Neural progenitor cell (in vitro differentiated cells): ENCODE results near the gene APOBEC3G.

ENCODE experiments used
- EZH2phosphoT487 ChIP-seq: fragments of 200-600 bp; sonication (generic); IDR thresholded peaks from 2 replicates; pipeline ENCODE4 v1.6.1; 2017; ENCODE audit warnings: antibody characterized with exemption
- TF ChIP-seq, protein P1 (sequence below): fragments of 200-600 bp; sonication (generic); IDR thresholded peaks from 2 replicates; pipeline ENCODE4 v1.5.1; 2017; ENCODE audit warnings: antibody characterized with exemption, mild to moderate bottlenecking

GRCh38 chr22:39101226-39101625 lies 24.2 kb downstream of the APOBEC3G start:
- TF ChIP-seq, protein P1, sequence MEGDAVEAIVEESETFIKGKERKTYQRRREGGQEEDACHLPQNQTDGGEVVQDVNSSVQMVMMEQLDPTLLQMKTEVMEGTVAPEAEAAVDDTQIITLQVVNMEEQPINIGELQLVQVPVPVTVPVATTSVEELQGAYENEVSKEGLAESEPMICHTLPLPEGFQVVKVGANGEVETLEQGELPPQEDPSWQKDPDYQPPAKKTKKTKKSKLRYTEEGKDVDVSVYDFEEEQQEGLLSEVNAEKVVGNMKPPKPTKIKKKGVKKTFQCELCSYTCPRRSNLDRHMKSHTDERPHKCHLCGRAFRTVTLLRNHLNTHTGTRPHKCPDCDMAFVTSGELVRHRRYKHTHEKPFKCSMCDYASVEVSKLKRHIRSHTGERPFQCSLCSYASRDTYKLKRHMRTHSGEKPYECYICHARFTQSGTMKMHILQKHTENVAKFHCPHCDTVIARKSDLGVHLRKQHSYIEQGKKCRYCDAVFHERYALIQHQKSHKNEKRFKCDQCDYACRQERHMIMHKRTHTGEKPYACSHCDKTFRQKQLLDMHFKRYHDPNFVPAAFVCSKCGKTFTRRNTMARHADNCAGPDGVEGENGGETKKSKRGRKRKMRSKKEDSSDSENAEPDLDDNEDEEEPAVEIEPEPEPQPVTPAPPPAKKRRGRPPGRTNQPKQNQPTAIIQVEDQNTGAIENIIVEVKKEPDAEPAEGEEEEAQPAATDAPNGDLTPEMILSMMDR: no peak
- no peak for TF ChIP-seq EZH2phosphoT487
